Myocyte (in vitro differentiated cells): ENCODE results near the gene KIAA1614. TPM values are rescaled to one million over a fixed set of nuclear protein-coding genes. Genes with fewer than 3 reads are reported as not detected.
A peak's percentile ranks its signal among the peaks of the same experiment; 100 is the strongest.

Experiments used
- DNase-seq: peaks from one replicate; pipeline ENCODE4 v3.0.0-alpha.2; 2012; ENCODE audit warnings: low read depth
- total RNA-seq: library from RNA; depleted of rRNA; stranded (reverse); fragments of >200 nt; gene quantifications from 2 replicates; pipeline ENCODE4 v1.2.3, GENCODE V29; 2014

KIAA1614 gene
- total RNA-seq, 1 donor from 2014 or later = 6.5 TPM

DNA sequence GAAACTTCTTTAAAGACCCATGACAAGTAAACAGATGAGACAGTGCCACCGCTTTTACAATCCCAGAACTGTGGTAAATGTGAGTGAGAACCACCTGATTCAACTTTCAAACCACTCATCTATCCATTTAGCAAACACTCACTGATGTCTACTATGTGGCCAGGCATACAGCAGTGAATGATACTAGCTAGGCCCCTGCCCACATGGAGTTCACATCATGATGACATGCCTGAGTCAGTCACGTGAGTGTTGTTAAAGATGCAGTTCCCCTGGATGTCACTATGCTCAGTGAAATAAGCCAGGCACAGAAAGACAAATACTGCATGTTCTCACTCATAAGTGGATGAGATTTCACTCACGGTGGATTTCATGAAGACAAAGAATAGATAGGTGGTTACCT lies 81.6 kb downstream of the KIAA1614 start:
- peak; percentile 4 for DNase-seq

DNA sequence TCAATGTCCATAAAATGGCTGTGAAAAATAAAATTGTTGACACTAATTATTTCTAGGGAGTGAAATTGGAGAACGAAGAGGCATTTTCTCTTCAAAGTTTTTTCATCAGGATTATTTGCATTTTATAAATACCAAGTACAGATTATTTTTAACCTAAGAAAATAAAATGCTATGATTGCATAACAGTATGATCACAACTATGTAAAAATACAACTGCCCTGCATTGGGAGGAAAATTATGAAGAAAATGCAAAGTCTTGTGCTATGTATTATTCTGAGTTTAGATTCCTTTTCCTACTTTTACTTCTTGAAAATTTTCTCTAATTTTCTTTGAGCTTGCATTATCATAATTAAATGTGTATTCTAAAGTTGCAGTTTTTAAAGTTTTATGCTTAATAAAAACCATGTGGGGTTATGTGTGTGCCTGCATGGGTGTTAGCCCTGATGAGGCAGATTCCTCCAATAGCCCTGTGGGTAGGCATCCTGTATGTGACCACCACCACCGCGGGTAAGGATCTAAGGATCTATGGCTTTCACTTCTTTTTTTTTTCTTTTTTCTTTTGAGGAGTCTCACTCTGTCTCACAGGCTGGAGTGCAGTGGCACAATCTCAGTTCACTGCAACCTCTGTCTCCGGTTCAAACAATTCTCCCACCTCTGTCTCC lies 85.3 kb downstream of the KIAA1614 start:
- no peak for DNase-seq

Other genes with a start within 250 kb of the KIAA1614 start
- 9.5 and 11.2 TPM in 2 replicates for gene STX6, start 110.0 kb downstream of the KIAA1614 start, total RNA-seq
- 10.4 and 11.8 TPM in 2 replicates for gene MR1, start 121.1 kb downstream of the KIAA1614 start, total RNA-seq
- 32.8 and 40.8 TPM in 2 replicates for gene IER5, start 175.8 kb downstream of the KIAA1614 start, total RNA-seq